MM.1S (cell line): Measurements from ENCODE around the gene LIN9.

ENCODE experiments used
- DNase-seq: peaks from one replicate; pipeline ENCODE4 v3.0.0-alpha.2; 2015
- H2AFZ ChIP-seq: fragments of 300-600 bp; sonication (generic); 2 replicates; pipeline ENCODE4 v1.6.0; 2016; ENCODE audit warnings: antibody characterized with exemption, low read length
- H3F3A ChIP-seq: fragments of 300-600 bp; sonication (generic); 2 replicates; pipeline ENCODE4 v1.6.1; 2016; ENCODE audit warnings: mild to moderate bottlenecking, antibody characterized with exemption, low read length, moderate library complexity, mixed read lengths; ENCODE audit not compliant: insufficient read depth
- H3K27ac ChIP-seq: fragments of 300-600 bp; sonication (generic); 2 replicates; pipeline ENCODE4 v1.5.1; 2016; ENCODE audit warnings: mild to moderate bottlenecking, low read length
- H3K27me3 ChIP-seq: fragments of 300-600 bp; sonication (generic); replicated peaks from 2 replicates; pipeline ENCODE4 v1.6.0; 2016; ENCODE audit warnings: low read length; ENCODE audit not compliant: insufficient read depth
- H3K36me3 ChIP-seq: fragments of 300-600 bp; sonication (generic); replicated peaks from 2 replicates; pipeline ENCODE4 v1.6.1; 2016; ENCODE audit warnings: mild to moderate bottlenecking, low read length, mixed read lengths; ENCODE audit not compliant: insufficient read depth
- H3K4me1 ChIP-seq: fragments of 300-600 bp; sonication (generic); 2 replicates; pipeline ENCODE4 v1.6.1; 2016; ENCODE audit warnings: low read length, mixed read lengths
- H3K4me2 ChIP-seq: fragments of 300-600 bp; sonication (generic); 2 replicates; pipeline ENCODE4 v1.6.0; 2016; ENCODE audit warnings: low read depth, low read length
- H3K4me3 ChIP-seq: fragments of 300-600 bp; sonication (generic); 2 replicates; pipeline ENCODE4 v1.5.1; 2016; ENCODE audit warnings: low read length, mixed read lengths
- H3K79me2 ChIP-seq: fragments of 300-600 bp; sonication (generic); 2 replicates; pipeline ENCODE4 v1.6.1; 2016; ENCODE audit warnings: mixed run types, low read length, mixed read lengths
- H3K9ac ChIP-seq: fragments of 300-600 bp; sonication (generic); 2 replicates; pipeline ENCODE4 v1.6.1; 2016; ENCODE audit warnings: low read length, mixed read lengths
- H3K9me2 ChIP-seq: fragments of 300-600 bp; sonication (generic); replicated peaks from 2 replicates; pipeline ENCODE4 v1.6.1; 2016; ENCODE audit warnings: mild to moderate bottlenecking, low read length, mixed read lengths; ENCODE audit not compliant: insufficient read depth
- H3K9me3 ChIP-seq: fragments of 300-600 bp; sonication (generic); replicated peaks from 2 replicates; pipeline ENCODE4 v1.6.1; 2016; ENCODE audit warnings: mild to moderate bottlenecking, low read length, mixed read lengths; ENCODE audit not compliant: insufficient read depth
- H4K20me1 ChIP-seq: fragments of 300-600 bp; sonication (generic); 2 replicates; pipeline ENCODE4 v1.6.1; 2016; ENCODE audit warnings: mild to moderate bottlenecking, low read length, moderate library complexity, mixed read lengths; ENCODE audit not compliant: insufficient read depth
- EZH2 ChIP-seq: fragments of 300-600 bp; sonication (generic); optimal IDR thresholded peaks from 2 replicates; pipeline ENCODE3; 2017; ENCODE audit warnings: low read depth, mild to moderate bottlenecking, antibody characterized with exemption, low read length, mixed read lengths
- EZH2phosphoT487 ChIP-seq: fragments of 300-600 bp; sonication (generic); IDR thresholded peaks from 2 replicates; pipeline ENCODE4 v1.6.1; 2018; ENCODE audit warnings: antibody characterized with exemption, low read length
- TF ChIP-seq, protein P1 (sequence below): fragments of 300-600 bp; sonication (generic); IDR thresholded peaks from 2 replicates; pipeline ENCODE4 v1.5.1; 2016; ENCODE audit warnings: antibody characterized with exemption, low read length, mixed read lengths

Gene LIN9

DNA sequence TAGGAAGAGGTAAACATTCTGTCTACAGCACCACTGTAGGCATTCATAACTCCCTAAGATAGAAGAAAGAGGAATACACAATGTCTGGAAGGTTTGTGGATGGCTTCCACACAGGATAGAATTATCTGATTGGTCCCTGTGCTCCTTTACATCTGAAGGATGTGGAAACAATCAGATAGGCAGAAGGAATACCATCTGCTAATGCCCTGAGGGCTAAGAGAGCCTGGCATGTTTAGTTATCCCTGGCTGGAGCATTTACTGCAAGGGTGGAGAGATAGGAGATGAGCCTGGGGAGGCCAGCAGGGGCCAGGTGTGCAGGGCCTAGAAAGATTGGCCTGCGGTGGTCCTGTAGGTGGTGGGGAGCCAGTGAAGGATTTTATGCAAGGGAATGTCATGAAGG, 113.8 kb downstream of the LIN9 start:
- no peaks in the 10 kb centered on the region for H3F3A ChIP-seq
- H3K9ac ChIP-seq: no peak overlapping the region
- H2AFZ ChIP-seq: 0 out of 2 replicates have a peak overlapping the region, but pooled peaks have one; percentile 17
- no peaks in the 10 kb centered on the region for H4K20me1 ChIP-seq
- TF ChIP-seq EZH2phosphoT487: no peak
- no peak for TF ChIP-seq EZH2
- TF ChIP-seq, protein P1, sequence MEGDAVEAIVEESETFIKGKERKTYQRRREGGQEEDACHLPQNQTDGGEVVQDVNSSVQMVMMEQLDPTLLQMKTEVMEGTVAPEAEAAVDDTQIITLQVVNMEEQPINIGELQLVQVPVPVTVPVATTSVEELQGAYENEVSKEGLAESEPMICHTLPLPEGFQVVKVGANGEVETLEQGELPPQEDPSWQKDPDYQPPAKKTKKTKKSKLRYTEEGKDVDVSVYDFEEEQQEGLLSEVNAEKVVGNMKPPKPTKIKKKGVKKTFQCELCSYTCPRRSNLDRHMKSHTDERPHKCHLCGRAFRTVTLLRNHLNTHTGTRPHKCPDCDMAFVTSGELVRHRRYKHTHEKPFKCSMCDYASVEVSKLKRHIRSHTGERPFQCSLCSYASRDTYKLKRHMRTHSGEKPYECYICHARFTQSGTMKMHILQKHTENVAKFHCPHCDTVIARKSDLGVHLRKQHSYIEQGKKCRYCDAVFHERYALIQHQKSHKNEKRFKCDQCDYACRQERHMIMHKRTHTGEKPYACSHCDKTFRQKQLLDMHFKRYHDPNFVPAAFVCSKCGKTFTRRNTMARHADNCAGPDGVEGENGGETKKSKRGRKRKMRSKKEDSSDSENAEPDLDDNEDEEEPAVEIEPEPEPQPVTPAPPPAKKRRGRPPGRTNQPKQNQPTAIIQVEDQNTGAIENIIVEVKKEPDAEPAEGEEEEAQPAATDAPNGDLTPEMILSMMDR: no peak
- H3K27ac ChIP-seq: no peak overlapping the region
- no peaks in the 10 kb centered on the region for H3K9me2 ChIP-seq
- no peaks in the 10 kb centered on the region for H3K79me2 ChIP-seq
- DNase-seq: no peak
- H3K36me3 ChIP-seq: no peaks in the 10 kb centered on the region
- no peaks in the 10 kb centered on the region for H3K9me3 ChIP-seq
- peaks cover 3% of the 10 kb centered on the region; the same call in 1 of the 2 replicates for H3K4me1 ChIP-seq
- H3K27me3 ChIP-seq: no peaks in the 10 kb centered on the region
- no peak overlapping the region for H3K4me3 ChIP-seq
- H3K4me2 ChIP-seq: no peak overlapping the region

DNA sequence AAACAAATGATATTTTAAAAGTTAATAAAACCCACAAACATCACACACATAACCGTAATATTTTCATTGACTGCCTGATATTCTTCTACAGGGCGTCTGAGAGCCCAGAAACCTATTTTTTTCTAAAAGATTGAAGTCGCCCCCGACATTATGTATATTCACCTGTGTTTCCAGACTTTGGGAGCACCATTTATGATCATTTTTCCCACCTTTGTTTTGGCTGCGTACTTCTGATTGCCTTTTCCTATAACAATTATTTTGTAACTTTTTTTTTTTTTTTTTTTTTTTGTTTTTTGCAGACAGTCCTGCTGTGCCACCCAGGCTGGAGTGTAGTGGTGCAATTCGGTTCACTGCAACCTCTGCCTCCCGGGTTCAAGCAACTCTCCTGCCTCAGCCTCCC, 121.6 kb downstream of the LIN9 start:
- no peak for DNase-seq
- H4K20me1 ChIP-seq: 0 out of 2 replicates have a peak, but pooled peaks cover 5% of the 10 kb centered on the region
- peak overlapping the region; percentile 88 for H3K4me3 ChIP-seq
- H3K36me3 ChIP-seq: no peaks in the 10 kb centered on the region
- peaks cover 7% of the 10 kb centered on the region for H3F3A ChIP-seq
- H3K27ac ChIP-seq: no peak overlapping the region
- H3K9me3 ChIP-seq: no peaks in the 10 kb centered on the region
- H3K4me1 ChIP-seq: peaks cover 6% of the 10 kb centered on the region; the same call in 1 of the 2 replicates
- no peaks in the 10 kb centered on the region for H3K9me2 ChIP-seq
- no peak overlapping the region for H3K9ac ChIP-seq
- TF ChIP-seq EZH2phosphoT487: no peak
- TF ChIP-seq, protein P1: no peak
- TF ChIP-seq EZH2: no peak
- H2AFZ ChIP-seq: peak overlapping the region; percentile 99
- no peaks in the 10 kb centered on the region for H3K27me3 ChIP-seq
- H3K4me2 ChIP-seq: peak overlapping the region; percentile 82
- H3K79me2 ChIP-seq: peaks cover 48% of the 10 kb centered on the region

DNA sequence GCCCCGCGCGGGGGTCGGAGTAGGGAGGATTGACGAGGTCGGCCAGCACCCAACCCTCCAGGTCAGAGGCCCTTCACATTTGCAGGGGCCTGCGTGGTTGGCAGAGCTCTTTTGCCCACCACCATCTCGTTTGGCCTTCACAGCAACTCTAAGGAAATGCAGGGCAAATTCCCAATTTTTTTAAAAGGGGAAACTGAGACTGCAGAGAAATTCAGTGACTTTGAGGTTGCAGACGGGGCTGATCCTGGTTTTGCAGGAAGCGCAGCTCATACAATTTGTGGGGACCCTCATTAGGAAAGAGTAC, 122.0 kb downstream of the LIN9 start:
- H3K27me3 ChIP-seq: no peaks in the 10 kb centered on the region
- no peaks in the 10 kb centered on the region for H3K9me2 ChIP-seq
- H3K4me3 ChIP-seq: peak overlapping the region; percentile 88
- 0 out of 2 replicates have a peak, but pooled peaks cover 5% of the 10 kb centered on the region for H4K20me1 ChIP-seq
- H2AFZ ChIP-seq: peak overlapping the region; percentile 99
- peak overlapping the region; percentile 82 for H3K4me2 ChIP-seq
- H3K9ac ChIP-seq: peak overlapping the region; percentile 83
- peaks cover 52% of the 10 kb centered on the region for H3K79me2 ChIP-seq
- peaks cover 7% of the 10 kb centered on the region for H3F3A ChIP-seq
- no peaks in the 10 kb centered on the region for H3K36me3 ChIP-seq
- peaks cover 6% of the 10 kb centered on the region; the same call in 1 of the 2 replicates for H3K4me1 ChIP-seq
- H3K27ac ChIP-seq: peak overlapping the region; percentile 63; the same call in 1 of the 2 replicates
- H3K9me3 ChIP-seq: no peaks in the 10 kb centered on the region
- TF ChIP-seq EZH2phosphoT487 (no peak), EZH2 (no peak)
- TF ChIP-seq, protein P1: no peak
- DNase-seq: no peak
